GM18498 (cell line): ENCODE results near the gene GRIK4.

Source experiments
- ATAC-seq: cut with Tn5 transposase; IDR thresholded peaks from one replicate; pipeline ENCODE4 v1.9.1; 2021; ENCODE audit warnings: mild to moderate bottlenecking, moderate library complexity; ENCODE audit not compliant: unreplicated experiment

GRIK4 gene

GRCh38 chr11:120523196-120523595, 11.6 kb downstream of the GRIK4 start:
- no peak for ATAC-seq

DNA sequence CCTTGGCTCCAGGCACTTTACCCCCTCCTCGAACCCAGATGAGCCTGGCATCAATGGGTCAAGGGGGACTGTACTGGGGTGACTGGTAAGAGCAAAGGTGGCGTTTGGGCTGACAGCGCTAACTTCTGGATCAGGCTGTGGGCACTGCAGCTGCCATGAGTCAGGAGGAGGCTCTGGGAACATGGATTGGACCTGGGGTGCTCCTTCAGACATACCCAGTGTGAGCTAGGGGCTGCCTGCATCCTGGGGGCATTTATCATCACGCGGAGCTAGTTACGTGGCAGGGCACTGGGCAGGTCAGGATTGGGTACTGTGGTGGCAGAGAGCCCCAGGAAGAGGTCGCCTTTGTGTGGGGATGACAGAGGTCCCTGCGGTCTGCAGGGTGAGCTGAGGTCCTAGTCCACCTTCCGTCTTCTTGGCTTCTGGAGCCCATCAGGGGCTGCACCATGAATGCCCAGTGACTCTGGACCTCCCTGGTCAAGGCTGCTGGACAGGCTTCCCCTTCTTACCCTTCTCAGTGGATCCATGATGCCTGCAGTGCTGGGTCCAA, 13.1 kb downstream of the GRIK4 start:
- no peak for ATAC-seq

DNA sequence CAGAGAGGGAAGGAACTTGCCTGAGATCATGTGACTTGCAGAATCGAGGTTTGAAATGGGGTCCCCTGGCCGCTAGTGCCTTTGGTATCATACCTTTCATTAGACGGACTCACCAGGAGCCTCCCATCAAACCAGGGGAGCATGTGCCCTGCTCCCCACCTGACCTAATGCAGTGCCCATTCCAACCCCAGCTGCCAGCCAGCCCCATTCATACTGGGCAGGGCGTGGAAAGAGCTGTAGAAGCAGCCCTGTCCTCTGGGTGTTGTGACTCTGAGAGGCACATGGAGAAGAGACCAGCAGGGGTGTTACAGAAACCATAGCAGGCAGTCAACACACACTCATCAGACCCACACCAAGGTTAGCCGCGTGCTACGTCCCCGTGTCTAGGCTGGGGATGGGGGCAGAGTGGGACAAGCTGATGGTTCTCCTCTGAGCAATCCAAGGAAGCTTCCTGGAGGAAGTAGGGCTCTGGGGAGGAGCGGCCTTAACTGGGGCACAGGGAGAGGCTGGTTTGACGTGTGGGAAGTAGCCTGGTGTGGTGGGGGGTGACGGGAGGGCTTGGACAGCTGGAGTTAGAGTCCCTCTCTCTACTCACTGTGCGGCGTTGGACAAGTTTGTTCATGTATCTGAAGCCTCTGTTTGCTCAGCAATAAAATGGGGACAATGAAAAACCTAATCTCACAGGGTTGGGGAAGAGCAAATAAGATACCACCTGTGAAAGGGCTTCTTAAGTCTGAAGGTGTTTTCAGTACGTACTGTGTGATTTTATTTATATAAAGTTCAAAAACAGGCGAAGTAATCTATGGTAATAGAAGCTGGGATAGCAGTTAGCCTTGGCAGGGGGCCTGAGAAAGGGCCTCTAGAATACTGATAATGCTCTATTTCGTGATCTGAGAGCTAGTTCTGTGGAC, 14.0 kb downstream of the GRIK4 start:
- ATAC-seq, result no peak

- no peak for ATAC-seq
These were observed 14.7 kb downstream of the GRIK4 start for GRCh38 chr11:120526241-120526640.

GRCh38 chr11:120527111-120527761, 15.7 kb downstream of the GRIK4 start:
- no peak for ATAC-seq

GRCh38 chr11:120528749-120529148, 17.2 kb downstream of the GRIK4 start:
- ATAC-seq, result no peak

GRCh38 chr11:120529214-120529613, 17.7 kb downstream of the GRIK4 start:
- no peak for ATAC-seq

GRCh38 chr11:120529911-120530310, 18.4 kb downstream of the GRIK4 start:
- ATAC-seq, result no peak

GRCh38 chr11:120532082-120532831, 20.7 kb downstream of the GRIK4 start:
- ATAC-seq, result no peak

GRCh38 chr11:120532832-120533196, 21.3 kb downstream of the GRIK4 start:
- ATAC-seq, result no peak

DNA sequence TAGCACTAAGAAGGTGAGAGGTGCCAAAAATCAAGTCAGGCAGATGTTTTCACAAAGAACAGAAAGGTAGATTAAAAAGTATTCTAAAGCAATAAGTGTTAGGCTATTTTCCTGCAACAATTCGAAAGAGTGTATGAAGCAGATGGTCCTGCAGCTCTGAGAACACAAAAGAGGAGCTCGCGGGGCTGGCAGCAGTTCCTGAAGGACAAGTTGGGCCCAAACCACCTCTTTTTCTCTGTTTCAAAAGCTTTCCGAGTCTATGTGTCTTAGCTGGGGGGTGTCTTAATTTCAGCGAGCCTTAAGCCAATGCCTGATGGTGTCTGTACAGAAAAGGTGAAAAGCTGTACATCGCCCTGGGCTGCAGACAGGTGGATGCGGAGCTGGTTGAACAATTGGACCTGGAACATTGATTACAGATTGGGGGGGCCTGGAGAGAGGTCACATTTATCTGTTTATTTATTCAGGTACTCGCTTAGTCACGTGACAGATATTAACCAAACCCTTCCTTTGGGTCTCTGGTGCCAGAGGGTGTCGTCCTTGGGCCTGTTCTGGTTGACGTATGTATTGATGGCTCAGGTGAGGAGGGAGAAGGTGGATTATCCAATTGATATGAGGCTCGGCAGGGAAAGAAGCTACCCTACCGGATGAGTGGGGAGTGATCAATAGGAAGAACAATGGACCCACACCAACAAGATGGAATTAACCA, 24.7 kb downstream of the GRIK4 start:
- ATAC-seq, result no peak

GRCh38 chr11:120536797-120537169, 25.2 kb downstream of the GRIK4 start:
- no peak for ATAC-seq

- no peak for ATAC-seq
These were observed 26.4 kb downstream of the GRIK4 start for GRCh38 chr11:120537996-120538395.

- ATAC-seq, result no peak
These were observed 27.2 kb downstream of the GRIK4 start for GRCh38 chr11:120538707-120539106.

DNA sequence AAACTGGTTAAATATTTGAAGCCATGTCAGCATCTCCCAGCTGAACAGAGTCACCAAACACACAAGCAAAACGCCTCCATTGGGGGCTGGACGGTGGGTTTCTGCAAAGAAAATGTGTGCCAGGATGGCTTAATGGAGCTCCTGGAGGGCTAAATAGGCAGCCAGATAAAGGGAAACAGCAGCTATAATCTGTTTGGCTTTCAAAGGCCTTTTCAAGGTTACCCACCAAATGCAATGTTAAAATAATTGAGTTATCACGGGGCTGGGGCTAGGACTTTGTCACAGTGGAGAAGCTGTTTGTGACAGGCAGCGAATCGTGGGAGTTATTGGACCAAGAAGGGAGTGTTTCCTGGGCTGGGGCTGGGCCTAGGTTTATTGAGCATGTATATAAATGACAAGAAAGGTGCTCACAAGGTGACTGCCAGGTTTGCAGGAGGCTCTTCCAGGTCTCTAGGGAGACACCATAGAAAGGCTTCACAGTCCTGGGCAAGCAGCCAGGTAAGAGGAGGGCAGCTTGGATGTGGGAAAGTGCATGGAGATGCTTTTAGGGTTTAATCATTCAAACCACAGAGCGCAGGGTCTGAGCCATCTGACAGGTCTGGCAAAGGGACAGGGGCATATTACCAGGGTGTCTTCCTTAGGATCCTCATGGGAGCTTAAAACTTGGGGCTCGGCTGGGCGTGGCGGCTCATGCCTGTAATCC, 28.3 kb downstream of the GRIK4 start:
- ATAC-seq, result no peak

GRCh38 chr11:120540744-120541465, 29.4 kb downstream of the GRIK4 start:
- ATAC-seq, result no peak

DNA sequence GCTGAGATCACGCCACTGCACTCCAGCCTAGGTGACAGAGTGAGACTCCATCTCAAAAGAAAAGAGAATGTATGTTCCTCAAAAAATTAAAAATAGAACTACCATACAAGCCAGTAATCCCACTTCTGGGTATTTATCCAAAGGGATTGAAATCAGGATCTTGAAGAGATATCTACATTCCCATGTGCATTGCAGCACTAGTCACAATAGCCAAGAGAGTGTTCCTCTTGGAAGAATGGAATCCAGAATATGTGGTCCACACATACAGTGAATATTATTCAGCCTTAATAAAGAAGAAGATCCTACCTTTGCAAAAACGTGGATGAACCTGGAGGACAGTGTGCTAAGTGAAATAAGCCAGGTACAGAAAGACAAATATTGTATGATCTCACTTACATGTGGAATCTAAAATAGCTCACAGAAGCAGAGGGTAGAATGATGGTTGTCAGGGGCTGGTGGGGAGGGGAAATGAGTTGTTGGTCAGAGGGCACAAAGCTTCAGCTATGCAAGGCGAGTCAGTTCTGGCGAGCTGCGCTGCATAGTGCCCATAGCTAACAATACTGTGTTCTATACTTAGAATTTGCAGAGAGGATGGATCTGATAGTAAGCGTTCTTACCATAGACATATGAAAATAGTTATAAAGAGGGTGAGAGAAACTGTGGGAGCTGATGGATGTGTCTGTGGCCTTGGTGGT, 32.1 kb downstream of the GRIK4 start:
- ATAC-seq, result no peak

- ATAC-seq, result no peak
These were observed 34.3 kb downstream of the GRIK4 start for GRCh38 chr11:120545813-120546212.
